Adrenal gland (tissue), 12 donors: ENCODE data around the gene FRMD5. TPM values are rescaled to one million over a fixed set of nuclear protein-coding genes. Genes with fewer than 3 reads are reported as not detected.

ENCODE experiments used
- DNase-seq, 7 donors: peaks; one replicate each; pipeline ENCODE4 v3.0.0-alpha.2; 2019 to 2020
- H3K27ac ChIP-seq, 5 donors: fragments of 200-600 bp; sonication (generic) in 4 of 5; 1 replicate in 3 of 5; 2 replicates in 2 of 5; pipeline versions ENCODE4 v1.5.1 to v1.8.0; 2016 to 2020; ENCODE audit warnings: mild to moderate bottlenecking in 1 of 5
- H3K27me3 ChIP-seq: fragments of 200-600 bp; 2 replicates; pipeline ENCODE4 v1.8.0; 2021
- H3K36me3 ChIP-seq, 2 donors: fragments of 200-600 bp; replicated peaks in 1 of 2; 1 replicate in 1 of 2; 2 replicates in 1 of 2; pipeline versions ENCODE4 v1.5.1 to v1.8.0; 2018 to 2022
- H3K4me1 ChIP-seq, 2 donors: fragments of 200-600 bp; replicated peaks in 1 of 2; 1 replicate in 1 of 2; 2 replicates in 1 of 2; pipeline versions ENCODE4 v1.5.1 to v1.8.0; 2018 to 2021
- H3K4me3 ChIP-seq, 4 donors: fragments of 200-600 bp; sonication (generic) in 3 of 4; one replicate each; pipeline ENCODE4 v1.5.1; 2016 to 2018
- H3K9me3 ChIP-seq, 3 donors: fragments of 200-600 bp; sonication (generic) in 1 of 3; replicated peaks in 1 of 3; 1 replicate in 2 of 3; 2 replicates in 1 of 3; pipeline versions ENCODE4 v1.5.1 to v1.8.0; 2016 to 2021
- CTCF ChIP-seq, 6 experiments: fragments of 450-650 bp in 4 of 6; fragments of 200-600 bp in 2 of 6; sonication (generic) in 1 of 6; IDR thresholded peaks; 1 replicate in 5 of 6; 2 replicates in 1 of 6; pipeline versions ENCODE4 v1.5.1 to v1.8.0; 2016 to 2021; ENCODE audit warnings: antibody characterized with exemption in 6 of 6, mild to moderate bottlenecking in 2 of 6, moderate library complexity in 1 of 6
- POLR2A ChIP-seq, 2 donors: fragments of 450-650 bp; IDR thresholded peaks; one replicate each; pipeline ENCODE4 v1.6.1; 2017; ENCODE audit warnings: antibody characterized with exemption in 2 of 2, mild to moderate bottlenecking in 2 of 2, moderate library complexity in 1 of 2
- WGBS, 4 donors: extraction: QIAGEN DNeasy Blood & Tissue Kit in 2 of 4; methylation state at CpG; one replicate each; pipeline versions ENCODE4 v1.1.5 to v1.1.7; 2013 to 2017; 5-methylcytosine and 5-hydroxymethylcytosine counted together
- intact Hi-C, 2 donors: fragments of 100-400 bp; cut with DNase I; formaldehyde crosslinking; loops; one replicate each; pipeline versions ENCODE4 v1.14.1 to v1.15.0; 2022 to 2023
- polyA plus RNA-seq, 3 donors: library from polyadenylated mRNA; stranded (reverse); fragments of 200-250 nt in 2 of 3; fragments of 350-450 nt in 1 of 3; fragmentation: Illumina TruSeq in 1 of 3; extraction: RNeasy Lipid Tissue Mini Kit (QIAGEN cat#74804) in 1 of 3; gene quantifications; one replicate each; pipeline ENCODE4 v1.2.3, GENCODE V29; 2013 to 2014
- total RNA-seq, 9 donors: library from RNA; depleted of rRNA in 4 of 9; stranded (reverse); fragments of >200 nt in 4 of 9; fragments of 120-200 nt in 1 of 9; fragmentation: NEBNext Ultra II Directional in 1 of 9; extraction: Animal tissue kit (Norgen Biotek cat#: 25700) in 1 of 9; gene quantifications; one replicate each; pipeline versions ENCODE4 v1.1.0 to v1.2.4, GENCODE V29; 2013 to 2023
- donor health status: healthy with polysubstance abuse.
- donor health status: Bipolar disorder and iron deficiency.
- donor health status: DM: yes; HTN: yes; CAD: no.
- donor health status: DM: no; HTN: no; CAD: no.
- donor health status: DM: no; HTN: no; CAD: no.
- donor health status: DM: yes; HTN: yes; CAD: no.

The FRMD5 gene
- total and polyA plus RNA-seq, 12 donors: 2.9 to 53.8 (median 12.1) TPM

- no peak for TF ChIP-seq POLR2A (IDR thresholded peaks at IDR 0.05)
- TF ChIP-seq CTCF (IDR thresholded peaks at IDR 0.05): no peak
- Histone ChIP-seq H3K36me3 (no peaks in the 10 kb centered on the region), H3K4me1 (peaks cover 0 to 5% of the 10 kb centered on the region in 2 donors), H3K27me3 (no peaks in the 10 kb centered on the region), H3K27ac (no peak overlapping the region), H3K9me3 (no peaks in the 10 kb centered on the region), H3K4me3 (no peak overlapping the region)
- WGBS, 4 donors: 77 to 91% (median 81%) methylated on average over 4 to 5 of the region's 5 CpGs
- intact Hi-C loops: no loop called here
- DNase-seq: no peak
Observed at GRCh38 chr15:43928152-43928551, 266.9 kb downstream of the FRMD5 start.

DNA sequence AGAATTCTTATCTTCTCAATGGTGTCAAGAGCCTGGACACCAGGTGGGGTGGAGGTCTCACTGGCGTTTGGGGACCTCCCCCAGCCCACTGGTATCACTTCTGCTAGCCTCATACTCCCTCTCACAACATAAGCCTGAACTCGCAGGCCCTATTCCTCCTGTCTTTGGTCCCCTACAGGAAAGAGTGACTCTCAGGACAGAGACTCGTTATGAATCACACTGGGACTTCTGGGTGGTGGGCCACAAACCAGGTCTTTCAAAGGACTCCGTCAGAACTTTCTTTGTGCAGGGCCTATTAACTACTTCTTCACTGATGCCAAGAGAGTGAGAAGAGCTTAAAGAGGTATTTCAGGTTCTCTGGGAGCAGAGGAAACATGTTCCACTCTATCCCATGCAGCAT lies 267.9 kb downstream of the FRMD5 start:
- TF ChIP-seq CTCF (IDR thresholded peaks at IDR 0.05): no peak
- TF ChIP-seq POLR2A (IDR thresholded peaks at IDR 0.05): no peak
- no peaks in the 10 kb centered on the region for H3K9me3 ChIP-seq
- H3K27ac ChIP-seq: no peak overlapping the region
- no peak for DNase-seq
- WGBS, 4 donors: 63 to 74% (median 68%) methylated on average over 4 of the region's 4 CpGs
- no peaks in the 10 kb centered on the region for H3K36me3 ChIP-seq
- peaks cover 0 to 5% of the 10 kb centered on the region in 2 donors for H3K4me1 ChIP-seq
- intact Hi-C loops: no loop called here
- no peak overlapping the region for H3K4me3 ChIP-seq
- H3K27me3 ChIP-seq: no peaks in the 10 kb centered on the region

DNA sequence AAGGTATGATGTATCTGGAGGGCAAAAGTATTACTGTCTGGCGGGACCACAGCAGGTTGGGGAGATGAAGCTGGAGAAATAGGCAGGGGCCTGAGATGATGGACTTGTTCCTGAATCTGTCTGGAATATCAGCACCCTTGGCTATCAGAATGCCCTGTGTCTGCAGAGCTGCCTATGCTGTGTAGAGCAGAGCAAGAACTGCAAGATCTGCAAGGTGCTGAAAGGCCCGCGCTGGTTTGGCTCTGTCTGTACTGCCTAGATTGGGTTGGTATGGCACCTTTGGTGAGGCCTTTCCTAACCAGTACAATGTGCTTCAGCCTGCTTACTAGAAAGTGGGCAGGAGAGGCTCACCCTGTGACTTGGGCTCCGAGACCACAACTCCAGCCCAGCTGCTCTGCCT lies 271.5 kb downstream of the FRMD5 start:
- intact Hi-C loops: no loop called here
- Histone ChIP-seq H3K4me1 (peaks cover 0 to 5% of the 10 kb centered on the region in 2 donors), H3K9me3 (no peaks in the 10 kb centered on the region), H3K4me3 (no peak overlapping the region), H3K36me3 (no peaks in the 10 kb centered on the region), H3K27me3 (no peaks in the 10 kb centered on the region), H3K27ac (no peak overlapping the region)
- WGBS, 4 donors: 91 to 96% (median 95%) methylated on average over 1 to 4 of the region's 4 CpGs
- TF ChIP-seq POLR2A (IDR thresholded peaks at IDR 0.05) (no peak), CTCF (IDR thresholded peaks at IDR 0.05) (no peak)
- no peak for DNase-seq

GRCh38 chr15:43922021-43922420 lies 273.1 kb downstream of the FRMD5 start:
- no peaks in the 10 kb centered on the region for H3K9me3 ChIP-seq
- TF ChIP-seq POLR2A (IDR thresholded peaks at IDR 0.05) (no peak), CTCF (IDR thresholded peaks at IDR 0.05) (no peak)
- DNase-seq: no peak
- no peaks in the 10 kb centered on the region for H3K36me3 ChIP-seq
- no peak overlapping the region for H3K4me3 ChIP-seq
- H3K4me1 ChIP-seq: peaks cover 0 to 5% of the 10 kb centered on the region in 2 donors
- WGBS, 4 donors: 86 to 93% (median 91%) methylated on average over 4 of the region's 4 CpGs
- no peak overlapping the region for H3K27ac ChIP-seq
- no peaks in the 10 kb centered on the region for H3K27me3 ChIP-seq
- intact Hi-C loops: no loop called here
